Calu3 (cell line): ENCODE measurements around the gene FBXO46. TPM values are rescaled to one million over a fixed set of nuclear protein-coding genes. Genes with fewer than 3 reads are reported as not detected.
A peak's percentile ranks its signal among the peaks of the same experiment; 100 is the strongest.
"Not testable (repeated sequence)": the region's sequence is repeated elsewhere in the genome, so short reads cannot be mapped to it uniquely, and the experiment has no call there.

Experiments used
- BruUV-seq: library from RNA; stranded (reverse); fragments of 400-500 nt; replicated peaks from 2 replicates; lab custom pipeline; 2021; lab: Mats Ljungman, UMichigan
- CTCF ChIA-PET: fragments of 300-600 bp; sonication (Branson Sonifier 250); formaldehyde crosslinking; loops from one replicate; lab custom pipeline; 2022; ENCODE audit warnings: antibody characterized with exemption; lab: Charles Lee
- DNase-seq: peaks from one replicate; pipeline ENCODE4 v3.0.0; 2022
- H3K27ac Mint-ChIP-seq: one replicate; pipeline ENCODE4 v1.8.0; 2022; ENCODE audit warnings: mixed read lengths; ENCODE audit not compliant: unreplicated experiment
- H3K27me3 Mint-ChIP-seq: one replicate; pipeline ENCODE4 v1.8.0; 2022; ENCODE audit warnings: mixed read lengths; ENCODE audit not compliant: unreplicated experiment
- H3K36me3 Mint-ChIP-seq: one replicate; pipeline ENCODE4 v1.8.0; 2022; ENCODE audit warnings: mild to moderate bottlenecking, moderate library complexity, mixed read lengths; ENCODE audit not compliant: insufficient read depth, unreplicated experiment
- H3K4me1 Mint-ChIP-seq: one replicate; pipeline ENCODE4 v1.8.0; 2022; ENCODE audit warnings: mild to moderate bottlenecking, low read depth, mixed read lengths; ENCODE audit not compliant: unreplicated experiment
- H3K4me3 Mint-ChIP-seq: one replicate; pipeline ENCODE4 v1.8.0; 2022; ENCODE audit warnings: mild to moderate bottlenecking, low read depth, moderate library complexity, mixed read lengths; ENCODE audit not compliant: unreplicated experiment
- H3K9me3 Mint-ChIP-seq: one replicate; pipeline ENCODE4 v1.8.0; 2022; ENCODE audit warnings: low read depth, mixed read lengths; ENCODE audit not compliant: unreplicated experiment
- intact Hi-C: fragments of 100-400 bp; cut with micrococcal nuclease; formaldehyde crosslinking; loops from one replicate; pipeline ENCODE4 v1.10.0; 2022; ENCODE audit not compliant: unreplicated experiment
- total RNA-seq: library from RNA; stranded (reverse); gene quantifications from 2 replicates; pipeline ENCODE4 v1.2.3, GENCODE V29; 2022
- TF ChIP-seq, protein P1 (sequence below): fragments of 200-600 bp; IDR thresholded peaks from one replicate; pipeline ENCODE4 v1.8.0; 2022; ENCODE audit warnings: antibody characterized with exemption; ENCODE audit not compliant: unreplicated experiment

The FBXO46 gene
- total RNA-seq, 1 experiment from 2014 or later = 53.6 TPM

DNA sequence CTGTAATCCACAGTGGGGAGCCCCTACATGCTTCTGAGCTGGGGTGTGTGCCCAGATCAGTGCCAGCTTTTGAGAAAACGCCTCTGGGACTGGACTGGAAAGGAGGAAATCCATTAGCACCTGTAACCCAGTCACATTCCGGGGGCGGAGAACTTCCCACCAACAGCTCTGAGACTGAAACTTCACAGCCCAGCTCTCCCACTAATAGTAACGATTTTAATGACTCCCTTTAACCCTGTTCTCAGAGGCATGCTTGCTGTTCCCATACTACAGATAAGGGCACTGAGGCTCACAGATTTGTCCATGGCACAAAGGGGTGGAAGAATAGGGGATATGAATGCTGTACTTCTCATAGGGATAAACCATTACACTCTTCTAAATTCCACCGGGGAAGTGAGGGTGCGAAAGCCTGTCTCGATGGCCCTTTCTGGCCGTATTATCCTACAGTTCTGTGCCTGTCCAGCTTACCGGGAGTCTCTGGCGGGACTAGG is 851 bp downstream of the FBXO46 start:
- Mint-ChIP-seq H3K4me3 (peak overlapping the region; percentile 97), H3K36me3 (peaks cover 22% of the 10 kb centered on the region), H3K9me3 (no peaks in the 10 kb centered on the region), H3K27me3 (no peaks in the 10 kb centered on the region), H3K27ac (peak overlapping the region; percentile 83), H3K4me1 (peaks cover 26% of the 10 kb centered on the region)
- intact Hi-C loops = no loop called here
- CTCF ChIA-PET = interaction anchor here (2.0 to 2.2 kb wide), 2 partner anchors 12 to 39 kb away, joined by 20 read pairs; partner anchors contain the start of gene SIX5
- TF ChIP-seq, protein P1, sequence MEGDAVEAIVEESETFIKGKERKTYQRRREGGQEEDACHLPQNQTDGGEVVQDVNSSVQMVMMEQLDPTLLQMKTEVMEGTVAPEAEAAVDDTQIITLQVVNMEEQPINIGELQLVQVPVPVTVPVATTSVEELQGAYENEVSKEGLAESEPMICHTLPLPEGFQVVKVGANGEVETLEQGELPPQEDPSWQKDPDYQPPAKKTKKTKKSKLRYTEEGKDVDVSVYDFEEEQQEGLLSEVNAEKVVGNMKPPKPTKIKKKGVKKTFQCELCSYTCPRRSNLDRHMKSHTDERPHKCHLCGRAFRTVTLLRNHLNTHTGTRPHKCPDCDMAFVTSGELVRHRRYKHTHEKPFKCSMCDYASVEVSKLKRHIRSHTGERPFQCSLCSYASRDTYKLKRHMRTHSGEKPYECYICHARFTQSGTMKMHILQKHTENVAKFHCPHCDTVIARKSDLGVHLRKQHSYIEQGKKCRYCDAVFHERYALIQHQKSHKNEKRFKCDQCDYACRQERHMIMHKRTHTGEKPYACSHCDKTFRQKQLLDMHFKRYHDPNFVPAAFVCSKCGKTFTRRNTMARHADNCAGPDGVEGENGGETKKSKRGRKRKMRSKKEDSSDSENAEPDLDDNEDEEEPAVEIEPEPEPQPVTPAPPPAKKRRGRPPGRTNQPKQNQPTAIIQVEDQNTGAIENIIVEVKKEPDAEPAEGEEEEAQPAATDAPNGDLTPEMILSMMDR = no peak
- peak; percentile 17 for DNase-seq
- TSS peak; percentile 69 for BruUV-seq

DNA sequence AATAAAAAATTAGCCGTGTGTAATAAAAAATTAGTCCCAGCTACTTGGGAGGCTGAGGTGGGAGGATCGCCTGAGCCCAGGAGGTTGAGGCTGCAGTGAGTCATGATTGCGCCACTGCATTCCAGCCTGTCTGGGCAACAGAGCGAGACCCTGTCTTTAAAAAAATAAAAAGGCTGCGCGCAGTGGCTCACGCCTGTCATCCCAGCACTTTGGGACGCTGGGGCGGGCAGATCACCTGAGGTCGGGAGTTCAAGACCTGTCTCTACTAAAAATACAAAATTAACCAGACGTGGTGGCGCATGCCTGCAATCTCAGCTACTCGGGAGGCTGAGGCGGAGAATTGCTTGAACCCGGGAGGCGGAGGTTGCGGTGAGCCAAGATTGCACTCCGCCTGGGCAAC is 2.0 kb downstream of the FBXO46 start:
- Mint-ChIP-seq H3K36me3 (peaks cover 22% of the 10 kb centered on the region), H3K4me1 (peaks cover 26% of the 10 kb centered on the region)
- H3K9me3 Mint-ChIP-seq, H3K27ac Mint-ChIP-seq, intact Hi-C loops, BruUV-seq, H3K4me3 Mint-ChIP-seq, H3K27me3 Mint-ChIP-seq, CTCF ChIA-PET, DNase-seq: not testable (repeated sequence)

DNA sequence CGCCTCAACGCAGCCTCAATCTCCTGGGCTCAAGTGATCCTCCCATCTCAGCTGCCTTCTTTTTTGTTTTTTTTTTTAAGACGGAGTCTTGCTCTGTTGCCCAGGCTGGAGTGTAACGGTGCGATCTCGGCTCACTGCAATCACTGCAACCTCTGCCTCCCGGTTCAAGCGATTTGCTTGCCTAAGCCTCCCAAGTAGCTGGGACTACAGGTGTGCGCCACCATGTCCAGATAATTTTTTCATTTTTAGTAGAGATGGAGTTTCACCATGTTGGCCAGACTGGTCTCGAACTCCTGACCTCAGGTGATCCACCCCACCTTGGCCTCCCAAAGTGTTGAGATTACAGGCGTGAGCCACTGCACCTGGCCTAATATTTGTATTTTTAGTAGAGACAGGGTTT is 10.6 kb downstream of the FBXO46 start:
- H3K27ac Mint-ChIP-seq, H3K27me3 Mint-ChIP-seq, H3K4me3 Mint-ChIP-seq, BruUV-seq, H3K9me3 Mint-ChIP-seq, DNase-seq, CTCF ChIA-PET, intact Hi-C loops: not testable (repeated sequence)
- Mint-ChIP-seq H3K4me1 (peaks cover 36% of the 10 kb centered on the region), H3K36me3 (peaks cover 69% of the 10 kb centered on the region)

- Mint-ChIP-seq H3K36me3 (peaks cover 69% of the 10 kb centered on the region), H3K27me3 (no peaks in the 10 kb centered on the region), H3K27ac (peak overlapping the region; percentile 96), H3K4me1 (peaks cover 34% of the 10 kb centered on the region), H3K9me3 (no peaks in the 10 kb centered on the region), H3K4me3 (peak overlapping the region; percentile 90)
- TF ChIP-seq, protein P1 = no peak
- no peak for DNase-seq
- CTCF ChIA-PET = interaction anchor here (0.6 to 3.2 kb wide), 10 partner anchors 9 to 1141 kb away, joined by 4 to 29 read pairs (median 6); partner anchors contain the start of genes FBXO46, QPCTL, SIX5 and SNRPD2
- intact Hi-C loops = loop anchor here (5.0 kb wide), 1 partner anchor 49 kb away; the partner anchor contains the start of gene SIX5
- TSS peak; percentile 97 for BruUV-seq
Measured at GRCh38 chr19:45717983-45718650, 12.6 kb downstream of the FBXO46 start.

- H3K27ac Mint-ChIP-seq = peak overlapping the region; percentile 96
- peak overlapping the region; percentile 90 for H3K4me3 Mint-ChIP-seq
- H3K27me3 Mint-ChIP-seq = no peaks in the 10 kb centered on the region
- peaks cover 26% of the 10 kb centered on the region for H3K4me1 Mint-ChIP-seq
- CTCF ChIA-PET = interaction anchor here (0.6 to 3.2 kb wide), 19 partner anchors 9 to 1751 kb away, joined by 3 to 29 read pairs (median 5); partner anchors contain the start of genes FBXO46, QPCTL, SIX5 and SNRPD2
- TF ChIP-seq, protein P1 = no peak
- peak; percentile 99 for DNase-seq
- peaks cover 66% of the 10 kb centered on the region for H3K36me3 Mint-ChIP-seq
- intact Hi-C loops = loop anchor here (5.0 kb wide), 1 partner anchor 50 kb away; the partner anchor contains the start of gene SIX5
- no peaks in the 10 kb centered on the region for H3K9me3 Mint-ChIP-seq
- no TSS peak for BruUV-seq
Measured at GRCh38 chr19:45717131-45717982, 13.3 kb downstream of the FBXO46 start.
